HepG2 (cell line): Measurements from ENCODE around the gene SPRED2. TPM values are rescaled to one million over a fixed set of nuclear protein-coding genes. Genes with fewer than 3 reads are reported as not detected.

ENCODE experiments used
- AGO1 ChIP-seq: fragments of 200-400 bp; formaldehyde crosslinking; IDR thresholded peaks from 2 replicates; pipeline ENCODE4 v1.6.1; 2017; ENCODE audit warnings: mild to moderate bottlenecking, low read depth, low read length, moderate library complexity; ENCODE audit not compliant: poor library complexity, severe bottlenecking
- AHDC1 ChIP-seq: sonication (generic); formaldehyde crosslinking; IDR thresholded peaks from 2 replicates; pipeline ENCODE4 v1.5.1; 2020; ENCODE audit warnings: mild to moderate bottlenecking, missing genetic modification reagents, borderline replicate concordance
- ATF3 ChIP-seq: sonication (generic); formaldehyde crosslinking; IDR thresholded peaks from 2 replicates; pipeline ENCODE4 v1.4.0; 2020; ENCODE audit warnings: missing genetic modification reagents
- HES4 ChIP-seq: sonication (generic); formaldehyde crosslinking; IDR thresholded peaks from 2 replicates; pipeline ENCODE4 v1.9.0; 2021; ENCODE audit warnings: mild to moderate bottlenecking, missing genetic modification reagents, borderline replicate concordance
- NCOA1 ChIP-seq: sonication (generic); formaldehyde crosslinking; IDR thresholded peaks from 2 replicates; pipeline ENCODE4 v1.9.0; 2021; ENCODE audit warnings: missing genetic modification reagents
- PLRG1 ChIP-seq: fragments of 450-650 bp; conservative IDR thresholded peaks from 2 replicates; pipeline ENCODE4 v1.6.1; 2016
- POGK ChIP-seq: sonication (generic); formaldehyde crosslinking; conservative IDR thresholded peaks from 2 replicates; pipeline ENCODE4 v1.8.0; 2022; ENCODE audit warnings: mild to moderate bottlenecking, moderate library complexity, missing genetic modification reagents
- PRDM15 ChIP-seq: sonication (generic); formaldehyde crosslinking; IDR thresholded peaks from 2 replicates; pipeline ENCODE4 v1.4.0; 2020; ENCODE audit warnings: missing genetic modification reagents
- RFX3 ChIP-seq: IDR thresholded peaks from 2 replicates; pipeline ENCODE4 v1.6.1; 2016; ENCODE audit warnings: missing biosample characterization, missing genetic modification reagents
- RNF219 ChIP-seq: sonication (generic); formaldehyde crosslinking; IDR thresholded peaks from 2 replicates; pipeline ENCODE4 v1.5.0; 2020; ENCODE audit warnings: mild to moderate bottlenecking, missing genetic modification reagents
- SUZ12 ChIP-seq: fragments of 150-350 bp; IDR thresholded peaks from 2 replicates; pipeline ENCODE4 v1.6.1; 2014; ENCODE audit warnings: low read depth, low read length
- ZC3H13 ChIP-seq: sonication (generic); formaldehyde crosslinking; IDR thresholded peaks from 2 replicates; pipeline ENCODE4 v1.8.1; 2023; ENCODE audit warnings: mild to moderate bottlenecking, missing genetic modification reagents, moderate library complexity
- ZNF761 ChIP-seq: sonication (generic); formaldehyde crosslinking; conservative IDR thresholded peaks from 2 replicates; pipeline ENCODE4 v1.4.0; 2020; ENCODE audit warnings: mild to moderate bottlenecking, missing genetic modification reagents
- ZNF772 ChIP-seq: sonication (generic); formaldehyde crosslinking; IDR thresholded peaks from 2 replicates; pipeline ENCODE4 v1.5.0; 2020; ENCODE audit warnings: mild to moderate bottlenecking, missing genetic modification reagents
- polyA plus RNA-seq, 8 experiments: library from polyadenylated mRNA; depleted of rRNA in 3 of 8; stranded (reverse) in 7 of 8; unstranded in 1 of 8; fragments of >200 nt; fragmentation: Illumina TruSeq in 4 of 8; extraction: Trizol in 4 of 8; gene quantifications; 2 replicates each; pipeline versions ENCODE4 v1.2.1 to v1.2.3, GENCODE V29; 2011 to 2016; ENCODE audit warnings: low read depth in 4 of 8, missing spikeins in 1 of 8, mixed read lengths in 1 of 8; ENCODE audit not compliant: insufficient read depth in 1 of 8
- total RNA-seq, 5 experiments: library from RNA; depleted of rRNA; stranded (reverse); fragments of >200 nt; fragmentation: Illumina TruSeq; extraction: Trizol; gene quantifications; 2 replicates each; pipeline ENCODE4 v1.2.3, GENCODE V29; 2016; ENCODE audit warnings: low read depth in 1 of 5

SPRED2 gene
- total and polyA plus RNA-seq, 2 of the 13 experiments (the other 11 are each of a cell fraction or from before 2014, with no cell fraction given): 13.0 to 37.0 TPM

- peak; percentile 63; the same call in 1 of the 2 replicates for TF ChIP-seq AHDC1 (CRISPR knock-in tag)
- TF ChIP-seq POGK: peak; percentile 69
- TF ChIP-seq ZNF761 (CRISPR knock-in tag): no peak; the same call in none of the 2 replicates
- no peak for TF ChIP-seq PLRG1
- no peak for TF ChIP-seq SUZ12
- peak; percentile 93 for TF ChIP-seq NCOA1 (CRISPR knock-in tag)
- TF ChIP-seq AGO1: peak; percentile 33
- peak; percentile 45; the same call in 1 of the 2 replicates for TF ChIP-seq RFX3
- no peak for TF ChIP-seq RNF219 (CRISPR knock-in tag)
- peak; percentile 100 for TF ChIP-seq PRDM15 (CRISPR knock-in tag)
- TF ChIP-seq ZNF772: peak; percentile 45; the same call in 1 of the 2 replicates
- TF ChIP-seq ATF3: peak; percentile 44; the same call in 1 of the 2 replicates
- TF ChIP-seq ZC3H13 (CRISPR knock-in tag): 0 out of 2 replicates have a peak, but pooled peaks have one; percentile 43
- TF ChIP-seq HES4: no peak
Observed at GRCh38 chr2:65435625-65436168, 3.3 kb upstream of the SPRED2 start (continued).
